ENCODE data around the gene VTCN1.

VTCN1 gene

GRCh38 chr1:117235863-117236465 is 25.2 kb upstream of the VTCN1 start:
- H3K27me3 ChIP-seq (ENCODE audit: control insufficient read depth in 1 of 2, insufficient read depth in 2 of 2, low read length in 2 of 2): no peaks in the 10 kb centered on the region
- no peak overlapping the region for H3K9ac ChIP-seq (ENCODE audit: low read length in 2 of 2)
- no peaks in the 10 kb centered on the region for H3K36me3 ChIP-seq (ENCODE audit: control insufficient read depth in 2 of 2, insufficient read depth in 2 of 2, low read length in 2 of 2)
- H3K4me1 ChIP-seq (ENCODE audit: control insufficient read depth, insufficient read depth, low read length): no peaks in the 10 kb centered on the region
- no peak overlapping the region for H3K27ac ChIP-seq (ENCODE audit: low read length)
- H3K4me3 ChIP-seq (ENCODE audit: low read length in 2 of 2): no peak overlapping the region
- H3K9me3 ChIP-seq (ENCODE audit: control insufficient read depth in 2 of 2, low read length in 2 of 2): no peaks in the 10 kb centered on the region

- no peaks in the 10 kb centered on the region for H3K27me3 ChIP-seq (ENCODE audit: control insufficient read depth in 1 of 2, insufficient read depth in 2 of 2, low read length in 2 of 2)
- H3K27ac ChIP-seq (ENCODE audit: low read length): no peak overlapping the region
- H3K9ac ChIP-seq (ENCODE audit: low read length in 2 of 2): no peak overlapping the region
- H3K9me3 ChIP-seq (ENCODE audit: control insufficient read depth in 2 of 2, low read length in 2 of 2): no peaks in the 10 kb centered on the region
- H3K4me1 ChIP-seq (ENCODE audit: control insufficient read depth, insufficient read depth, low read length): no peaks in the 10 kb centered on the region
- no peaks in the 10 kb centered on the region for H3K36me3 ChIP-seq (ENCODE audit: control insufficient read depth in 2 of 2, insufficient read depth in 2 of 2, low read length in 2 of 2)
- no peak overlapping the region for H3K4me3 ChIP-seq (ENCODE audit: low read length in 2 of 2)
Measured at GRCh38 chr1:117232531-117232930, 21.8 kb upstream of the VTCN1 start.

- no peaks in the 10 kb centered on the region for H3K9me3 ChIP-seq (ENCODE audit: control insufficient read depth in 2 of 2, low read length in 2 of 2)
- no peak overlapping the region for H3K27ac ChIP-seq (ENCODE audit: low read length)
- H3K4me1 ChIP-seq (ENCODE audit: control insufficient read depth, insufficient read depth, low read length): no peaks in the 10 kb centered on the region
- no peaks in the 10 kb centered on the region for H3K27me3 ChIP-seq (ENCODE audit: control insufficient read depth in 1 of 2, insufficient read depth in 2 of 2, low read length in 2 of 2)
- no peak overlapping the region for H3K9ac ChIP-seq (ENCODE audit: low read length in 2 of 2)
- H3K36me3 ChIP-seq (ENCODE audit: control insufficient read depth in 2 of 2, insufficient read depth in 2 of 2, low read length in 2 of 2): no peaks in the 10 kb centered on the region
- H3K4me3 ChIP-seq (ENCODE audit: low read length in 2 of 2): no peak overlapping the region
Measured at GRCh38 chr1:117231748-117232373, 21.1 kb upstream of the VTCN1 start.

GRCh38 chr1:117231312-117231711 is 20.6 kb upstream of the VTCN1 start:
- H3K4me3 ChIP-seq (ENCODE audit: low read length in 2 of 2): no peak overlapping the region
- H3K9ac ChIP-seq (ENCODE audit: low read length in 2 of 2): no peak overlapping the region
- no peaks in the 10 kb centered on the region for H3K4me1 ChIP-seq (ENCODE audit: control insufficient read depth, insufficient read depth, low read length)
- no peaks in the 10 kb centered on the region for H3K36me3 ChIP-seq (ENCODE audit: control insufficient read depth in 2 of 2, insufficient read depth in 2 of 2, low read length in 2 of 2)
- H3K9me3 ChIP-seq (ENCODE audit: control insufficient read depth in 2 of 2, low read length in 2 of 2): no peaks in the 10 kb centered on the region
- H3K27ac ChIP-seq (ENCODE audit: low read length): no peak overlapping the region
- no peaks in the 10 kb centered on the region for H3K27me3 ChIP-seq (ENCODE audit: control insufficient read depth in 1 of 2, insufficient read depth in 2 of 2, low read length in 2 of 2)

- Histone ChIP-seq H3K9me3 (ENCODE audit: control insufficient read depth in 2 of 2, low read length in 2 of 2) (no peaks in the 10 kb centered on the region), H3K4me1 (ENCODE audit: control insufficient read depth, insufficient read depth, low read length) (no peaks in the 10 kb centered on the region), H3K36me3 (ENCODE audit: control insufficient read depth in 2 of 2, insufficient read depth in 2 of 2, low read length in 2 of 2) (no peaks in the 10 kb centered on the region), H3K9ac (ENCODE audit: low read length in 2 of 2) (no peak overlapping the region), H3K27ac (ENCODE audit: low read length) (no peak overlapping the region), H3K4me3 (ENCODE audit: low read length in 2 of 2) (no peak overlapping the region), H3K27me3 (ENCODE audit: control insufficient read depth in 1 of 2, insufficient read depth in 2 of 2, low read length in 2 of 2) (no peaks in the 10 kb centered on the region)
Measured at GRCh38 chr1:117229217-117229616, 18.5 kb upstream of the VTCN1 start.

- no peak overlapping the region for H3K27ac ChIP-seq (ENCODE audit: low read length)
- no peaks in the 10 kb centered on the region for H3K36me3 ChIP-seq (ENCODE audit: control insufficient read depth in 2 of 2, insufficient read depth in 2 of 2, low read length in 2 of 2)
- H3K27me3 ChIP-seq (ENCODE audit: control insufficient read depth in 1 of 2, insufficient read depth in 2 of 2, low read length in 2 of 2): no peaks in the 10 kb centered on the region
Measured at GRCh38 chr1:117225931-117226330, 15.2 kb upstream of the VTCN1 start.

GRCh38 chr1:117216718-117217117 is 6.0 kb upstream of the VTCN1 start:
- H3K4me1 ChIP-seq (ENCODE audit: control insufficient read depth, insufficient read depth, low read length): no peaks in the 10 kb centered on the region

More at GRCh38 chr1:117225931-117226330, 15.2 kb upstream of the VTCN1 start:
- no peaks in the 10 kb centered on the region for H3K9me3 ChIP-seq (ENCODE audit: control insufficient read depth in 2 of 2, low read length in 2 of 2)
- no peaks in the 10 kb centered on the region for H3K4me1 ChIP-seq (ENCODE audit: control insufficient read depth, insufficient read depth, low read length)
- H3K4me3 ChIP-seq (ENCODE audit: low read length in 2 of 2): no peak overlapping the region
- H3K9ac ChIP-seq (ENCODE audit: low read length in 2 of 2): no peak overlapping the region

GRCh38 chr1:117215733-117216462 is 5.2 kb upstream of the VTCN1 start:
- H3K4me1 ChIP-seq (ENCODE audit: control insufficient read depth, insufficient read depth, low read length): no peaks in the 10 kb centered on the region
- no peak overlapping the region for H3K9ac ChIP-seq (ENCODE audit: low read length in 2 of 2)
- no peak overlapping the region for H3K4me3 ChIP-seq (ENCODE audit: low read length in 2 of 2)
- no peaks in the 10 kb centered on the region for H3K9me3 ChIP-seq (ENCODE audit: control insufficient read depth in 2 of 2, low read length in 2 of 2)
- H3K27me3 ChIP-seq (ENCODE audit: control insufficient read depth in 1 of 2, insufficient read depth in 2 of 2, low read length in 2 of 2): no peaks in the 10 kb centered on the region
- no peaks in the 10 kb centered on the region for H3K36me3 ChIP-seq (ENCODE audit: control insufficient read depth in 2 of 2, insufficient read depth in 2 of 2, low read length in 2 of 2)
- no peak overlapping the region for H3K27ac ChIP-seq (ENCODE audit: low read length)

More at GRCh38 chr1:117216718-117217117, 6.0 kb upstream of the VTCN1 start:
- H3K9ac ChIP-seq (ENCODE audit: low read length in 2 of 2): no peak overlapping the region
- no peaks in the 10 kb centered on the region for H3K36me3 ChIP-seq (ENCODE audit: control insufficient read depth in 2 of 2, insufficient read depth in 2 of 2, low read length in 2 of 2)
- H3K27me3 ChIP-seq (ENCODE audit: control insufficient read depth in 1 of 2, insufficient read depth in 2 of 2, low read length in 2 of 2): no peaks in the 10 kb centered on the region
- H3K4me3 ChIP-seq (ENCODE audit: low read length in 2 of 2): no peak overlapping the region
- no peak overlapping the region for H3K27ac ChIP-seq (ENCODE audit: low read length)
- H3K9me3 ChIP-seq (ENCODE audit: control insufficient read depth in 2 of 2, low read length in 2 of 2): no peaks in the 10 kb centered on the region

GRCh38 chr1:117215019-117215418 is 4.3 kb upstream of the VTCN1 start:
- H3K27me3 ChIP-seq (ENCODE audit: control insufficient read depth in 1 of 2, insufficient read depth in 2 of 2, low read length in 2 of 2): peaks cover 2 to 3% of the 10 kb centered on the region in 2 donors
- H3K9me3 ChIP-seq (ENCODE audit: control insufficient read depth in 2 of 2, low read length in 2 of 2): no peaks in the 10 kb centered on the region
- H3K4me1 ChIP-seq (ENCODE audit: control insufficient read depth, insufficient read depth, low read length): no peaks in the 10 kb centered on the region
- H3K4me3 ChIP-seq (ENCODE audit: low read length in 2 of 2): no peak overlapping the region
- H3K36me3 ChIP-seq (ENCODE audit: control insufficient read depth in 2 of 2, insufficient read depth in 2 of 2, low read length in 2 of 2): no peaks in the 10 kb centered on the region
- no peak overlapping the region for H3K9ac ChIP-seq (ENCODE audit: low read length in 2 of 2)
- no peak overlapping the region for H3K27ac ChIP-seq (ENCODE audit: low read length)

- peaks cover 2 to 3% of the 10 kb centered on the region in 2 donors for H3K27me3 ChIP-seq (ENCODE audit: control insufficient read depth in 1 of 2, insufficient read depth in 2 of 2, low read length in 2 of 2)
- H3K36me3 ChIP-seq (ENCODE audit: control insufficient read depth in 2 of 2, insufficient read depth in 2 of 2, low read length in 2 of 2): no peaks in the 10 kb centered on the region
- H3K9me3 ChIP-seq (ENCODE audit: control insufficient read depth in 2 of 2, low read length in 2 of 2): no peaks in the 10 kb centered on the region
- H3K27ac ChIP-seq (ENCODE audit: low read length): no peak overlapping the region
- H3K9ac ChIP-seq (ENCODE audit: low read length in 2 of 2): no peak overlapping the region
- no peak overlapping the region for H3K4me3 ChIP-seq (ENCODE audit: low read length in 2 of 2)
- H3K4me1 ChIP-seq (ENCODE audit: control insufficient read depth, insufficient read depth, low read length): no peaks in the 10 kb centered on the region
Measured at GRCh38 chr1:117213046-117213445, 2.3 kb upstream of the VTCN1 start.

- no peak overlapping the region for H3K27ac ChIP-seq (ENCODE audit: low read length)
- no peaks in the 10 kb centered on the region for H3K36me3 ChIP-seq (ENCODE audit: control insufficient read depth in 2 of 2, insufficient read depth in 2 of 2, low read length in 2 of 2)
- H3K9me3 ChIP-seq (ENCODE audit: control insufficient read depth in 2 of 2, low read length in 2 of 2): no peaks in the 10 kb centered on the region
- H3K9ac ChIP-seq (ENCODE audit: low read length in 2 of 2): no peak overlapping the region
- H3K27me3 ChIP-seq (ENCODE audit: control insufficient read depth in 1 of 2, insufficient read depth in 2 of 2, low read length in 2 of 2): peaks cover 2 to 3% of the 10 kb centered on the region in 2 donors
- H3K4me1 ChIP-seq (ENCODE audit: control insufficient read depth, insufficient read depth, low read length): no peaks in the 10 kb centered on the region
- no peak overlapping the region for H3K4me3 ChIP-seq (ENCODE audit: low read length in 2 of 2)
Measured at GRCh38 chr1:117210386-117210785, 341 bp downstream of the VTCN1 start.

Data from stomach smooth muscle (tissue), 2 donors.